Bone marrow (tissue), 2 donors: ENCODE data around the gene CACNA1E.

ENCODE experiments used
- DNase-seq, 2 donors: peaks; one replicate each; lab custom pipeline; 2025; lab: John Stamatoyannopoulos, UW

The CACNA1E gene

GRCh38 chr1:181768930-181769280 is 285.6 kb downstream of the CACNA1E start:
- no peak for DNase-seq

GRCh38 chr1:181769846-181770245 is 286.5 kb downstream of the CACNA1E start:
- DNase-seq = no peak

GRCh38 chr1:181772714-181773113 is 289.4 kb downstream of the CACNA1E start:
- no peak for DNase-seq

- no peak for DNase-seq
Observed at GRCh38 chr1:181776044-181776443, 292.7 kb downstream of the CACNA1E start.

- DNase-seq = no peak
Observed at GRCh38 chr1:181777286-181777685, 294.0 kb downstream of the CACNA1E start.

- DNase-seq = no peak
Observed at GRCh38 chr1:181777812-181778211, 294.5 kb downstream of the CACNA1E start.

GRCh38 chr1:181778640-181779260 is 295.4 kb downstream of the CACNA1E start:
- DNase-seq = no peak

GRCh38 chr1:181779343-181779742 is 296.0 kb downstream of the CACNA1E start:
- no peak for DNase-seq

- DNase-seq = no peak
Observed at GRCh38 chr1:181783208-181783607, 299.9 kb downstream of the CACNA1E start.

- DNase-seq = no peak
Observed at GRCh38 chr1:181784039-181784683, 300.8 kb downstream of the CACNA1E start.

- DNase-seq = no peak
Observed at GRCh38 chr1:181789395-181789794, 306.1 kb downstream of the CACNA1E start.

GRCh38 chr1:181791721-181792120 is 308.4 kb downstream of the CACNA1E start:
- DNase-seq = no peak

GRCh38 chr1:181793831-181794230 is 310.5 kb downstream of the CACNA1E start:
- no peak for DNase-seq

- DNase-seq = no peak
Observed at GRCh38 chr1:181794332-181794731, 311.0 kb downstream of the CACNA1E start.

- DNase-seq = no peak
Observed at GRCh38 chr1:181798191-181798926, 315.0 kb downstream of the CACNA1E start.

- DNase-seq = no peak
Observed at GRCh38 chr1:181801617-181802016, 318.3 kb downstream of the CACNA1E start.

- no peak for DNase-seq
Observed at GRCh38 chr1:181802466-181802865, 319.1 kb downstream of the CACNA1E start.

- no peak for DNase-seq
Observed at GRCh38 chr1:181803421-181803820, 320.1 kb downstream of the CACNA1E start.

GRCh38 chr1:181804989-181805388 is 321.7 kb downstream of the CACNA1E start:
- no peak for DNase-seq

GRCh38 chr1:181806746-181807145 is 323.4 kb downstream of the CACNA1E start:
- DNase-seq = no peak

GRCh38 chr1:181807251-181807650 is 323.9 kb downstream of the CACNA1E start:
- DNase-seq = no peak

- no peak for DNase-seq
Observed at GRCh38 chr1:181809991-181810545, 326.8 kb downstream of the CACNA1E start.

- DNase-seq = no peak
Observed at GRCh38 chr1:181812208-181812607, 328.9 kb downstream of the CACNA1E start.
